ENCODE measurements around the gene STK32C.

- no peak for TF ChIP-seq ZNF274 (IDR thresholded peaks at IDR 0.05; ENCODE audit: low read depth, low read length)
- no peak for TF ChIP-seq SUZ12 (IDR thresholded peaks at IDR 0.05; ENCODE audit: extremely low read depth, insufficient read depth, insufficient read length)
Measured at GRCh38 chr10:132172091-132173066, 135.4 kb downstream of the STK32C start.
